ENCODE results near the gene DUSP28. TPM values are rescaled to one million over a fixed set of nuclear protein-coding genes. Genes with fewer than 3 reads are reported as not detected.
A peak's percentile ranks its signal among the peaks of the same experiment; 100 is the strongest.

The DUSP28 gene
- total RNA-seq, 2 experiments from 2014 or later = 7.9 to 9.3 TPM

DNA sequence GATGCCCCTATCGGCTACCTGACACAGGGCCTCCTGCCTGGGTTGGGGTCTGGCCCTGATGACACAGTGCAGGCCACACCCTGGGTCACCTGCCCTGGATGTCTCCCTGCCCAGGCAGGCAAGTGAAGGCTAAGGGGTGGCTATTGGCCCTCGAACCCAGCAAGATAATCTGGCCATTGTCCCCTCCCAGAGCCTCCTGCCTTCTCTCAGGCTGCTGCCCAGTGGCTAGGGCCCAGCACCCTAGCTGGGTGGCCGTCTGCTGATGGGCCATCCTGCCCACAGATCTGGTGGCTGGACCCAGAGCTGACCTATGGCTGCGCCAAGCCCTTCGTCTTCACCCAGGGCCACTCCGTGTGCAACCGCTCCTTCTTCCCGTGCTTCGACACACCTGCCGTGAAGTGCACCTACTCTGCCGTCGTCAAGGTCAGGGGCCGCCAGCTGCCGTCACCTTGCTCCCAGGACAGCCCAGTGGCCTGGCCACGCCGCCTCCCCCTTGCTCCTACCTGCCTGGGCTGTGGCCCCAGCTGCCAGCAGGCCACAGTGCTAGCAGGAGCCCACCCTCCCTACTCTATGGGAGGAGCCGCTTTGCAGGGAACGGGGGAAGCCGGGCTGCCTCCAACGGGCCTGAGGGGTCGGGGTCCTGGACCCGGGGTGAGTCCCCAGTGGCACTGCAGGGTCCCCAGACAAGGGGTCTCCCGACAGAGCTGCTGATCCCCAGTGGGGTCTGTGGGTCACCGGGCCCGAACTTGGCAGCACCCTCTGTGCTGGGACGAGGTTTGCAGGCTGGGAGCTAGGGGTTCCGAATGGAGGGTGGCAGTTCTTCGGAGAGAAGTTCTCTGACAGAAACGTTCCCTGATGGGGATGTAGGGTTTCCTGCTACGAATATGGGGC, 12.2 kb downstream of the DUSP28 start:
- CTCF ChIA-PET = no interaction called here
- H3K36me3 Mint-ChIP-seq (ENCODE audit: low read depth) = peaks cover 25% of the 10 kb centered on the region
- no peak for DNase-seq
- H3K4me1 Mint-ChIP-seq = peaks cover 32% of the 10 kb centered on the region
- no peak overlapping the region for H3K27ac Mint-ChIP-seq
- H3K9me3 Mint-ChIP-seq = no peaks in the 10 kb centered on the region
- no peak overlapping the region for H3K4me3 Mint-ChIP-seq
- POLR2A ChIA-PET = interaction anchor here (0.6 to 1.5 kb wide), 4 partner anchors 11 to 16 kb away, joined by 3 to 7 read pairs (median 3); partner anchors contain the start of gene CAPN10
- H3K27me3 Mint-ChIP-seq = no peaks in the 10 kb centered on the region

DNA sequence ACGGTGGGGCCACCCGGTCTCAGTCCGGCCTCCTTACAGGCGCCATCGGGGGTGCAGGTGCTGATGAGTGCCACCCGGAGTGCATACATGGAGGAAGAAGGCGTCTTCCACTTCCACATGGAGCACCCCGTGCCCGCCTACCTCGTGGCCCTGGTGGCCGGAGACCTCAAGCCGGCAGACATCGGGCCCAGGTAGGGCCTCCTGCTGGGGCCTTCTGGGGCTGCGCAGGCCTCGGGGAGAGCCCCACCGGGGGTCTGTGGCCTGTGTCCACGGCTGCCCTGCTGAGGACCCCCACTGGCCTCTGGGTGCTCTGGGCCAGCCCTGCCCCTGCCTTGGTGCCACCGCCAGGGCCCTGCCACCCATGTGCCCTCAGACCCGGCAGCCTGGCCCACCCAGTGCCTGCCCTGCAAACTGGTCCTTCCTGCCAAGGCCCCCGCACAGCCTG, 12.9 kb downstream of the DUSP28 start:
- H3K4me1 Mint-ChIP-seq = peaks cover 33% of the 10 kb centered on the region
- DNase-seq = no peak
- ChIA-PET POLR2A (interaction anchor here (0.6 to 0.7 kb wide), 2 partner anchors 14 to 15 kb away, joined by 3 read pairs; no protein-coding TSS in a partner anchor), CTCF (no interaction called here)
- no peak overlapping the region for H3K27ac Mint-ChIP-seq
- H3K4me3 Mint-ChIP-seq = no peak overlapping the region
- H3K9me3 Mint-ChIP-seq = no peaks in the 10 kb centered on the region
- no peaks in the 10 kb centered on the region for H3K27me3 Mint-ChIP-seq
- peaks cover 27% of the 10 kb centered on the region for H3K36me3 Mint-ChIP-seq (ENCODE audit: low read depth)

DNA sequence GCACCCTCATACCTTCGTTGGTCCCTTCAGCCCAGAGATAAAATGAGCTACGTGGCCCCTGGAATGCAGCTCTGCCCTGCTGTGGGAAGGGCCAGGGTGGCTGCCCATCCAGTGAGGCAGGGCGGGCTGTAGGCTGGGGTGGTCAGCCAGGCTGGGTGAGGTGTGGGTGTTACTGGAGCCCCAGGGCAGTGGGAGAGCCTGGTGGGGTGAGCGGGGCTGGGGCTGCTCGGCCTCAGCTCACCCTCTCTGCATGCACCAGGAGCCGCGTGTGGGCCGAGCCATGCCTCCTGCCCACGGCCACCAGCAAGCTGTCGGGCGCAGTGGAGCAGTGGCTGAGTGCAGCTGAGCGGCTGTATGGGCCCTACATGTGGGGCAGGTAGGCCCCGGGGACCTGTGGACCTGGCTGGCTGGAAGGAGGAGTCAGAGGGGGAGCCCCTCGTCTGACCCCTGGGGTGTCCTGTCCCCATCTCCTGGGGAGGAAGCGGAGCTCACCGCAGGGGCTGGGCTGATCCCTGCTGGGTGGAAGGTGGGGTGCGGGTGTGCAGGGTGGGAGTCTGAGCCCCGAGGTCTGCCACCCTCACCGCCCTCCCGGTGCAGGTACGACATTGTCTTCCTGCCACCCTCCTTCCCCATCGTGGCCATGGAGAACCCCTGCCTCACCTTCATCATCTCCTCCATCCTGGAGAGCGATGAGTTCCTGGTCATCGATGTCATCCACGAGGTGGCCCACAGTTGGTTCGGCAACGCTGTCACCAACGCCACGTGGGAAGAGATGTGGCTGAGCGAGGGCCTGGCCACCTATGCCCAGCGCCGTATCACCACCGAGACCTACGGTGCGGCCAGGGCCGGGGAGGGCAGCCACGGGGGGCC, 13.6 kb downstream of the DUSP28 start:
- no peak overlapping the region for H3K4me3 Mint-ChIP-seq
- POLR2A ChIA-PET = no interaction called here

DNA sequence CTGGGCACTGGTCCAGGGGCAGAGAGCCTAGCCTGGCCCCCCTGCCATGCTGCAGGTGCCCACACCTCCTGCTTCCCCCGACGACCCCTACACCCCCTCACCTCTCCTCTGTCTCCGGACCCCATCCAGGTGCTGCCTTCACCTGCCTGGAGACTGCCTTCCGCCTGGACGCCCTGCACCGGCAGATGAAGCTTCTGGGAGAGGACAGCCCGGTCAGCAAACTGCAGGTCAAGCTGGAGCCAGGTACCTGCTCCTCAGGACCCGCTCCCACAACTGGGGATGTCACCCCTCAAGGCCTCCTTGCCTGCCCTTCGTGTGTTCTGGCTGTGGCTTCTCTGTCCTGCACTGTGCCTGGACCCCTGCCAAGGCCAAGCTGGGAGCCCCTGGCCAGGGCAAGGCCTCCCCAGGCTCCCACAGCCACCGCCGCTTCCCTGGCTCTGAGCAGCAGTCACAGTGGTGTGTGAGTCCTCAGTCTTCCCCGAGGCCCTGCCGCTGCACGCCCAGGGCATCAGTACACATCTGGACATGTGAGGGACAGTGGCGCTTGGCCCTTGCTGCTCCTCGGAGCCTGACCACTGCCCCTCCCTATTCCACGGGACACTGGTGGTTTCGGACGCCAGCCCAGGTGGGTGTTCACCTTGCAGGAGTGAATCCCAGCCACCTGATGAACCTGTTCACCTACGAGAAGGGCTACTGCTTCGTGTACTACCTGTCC, 14.4 kb downstream of the DUSP28 start:
- Mint-ChIP-seq H3K27ac (no peak overlapping the region), H3K4me3 (no peak overlapping the region), H3K27me3 (no peaks in the 10 kb centered on the region), H3K36me3 (ENCODE audit: low read depth) (peaks cover 30% of the 10 kb centered on the region), H3K9me3 (no peaks in the 10 kb centered on the region), H3K4me1 (peaks cover 41% of the 10 kb centered on the region)
- ChIA-PET CTCF (no interaction called here), POLR2A (interaction anchor here (1.4 to 3.8 kb wide), 3 partner anchors 9 to 12 kb away, joined by 3 to 18 read pairs (median 4); partner anchors contain the start of gene CAPN10)
- DNase-seq = no peak

More for the DNA sequence above, 13.6 kb downstream of the DUSP28 start:
- no peak overlapping the region for H3K27ac Mint-ChIP-seq
- peaks cover 38% of the 10 kb centered on the region for H3K4me1 Mint-ChIP-seq
- CTCF ChIA-PET = no interaction called here
- no peak for DNase-seq
- no peaks in the 10 kb centered on the region for H3K27me3 Mint-ChIP-seq
- no peaks in the 10 kb centered on the region for H3K9me3 Mint-ChIP-seq
- peaks cover 29% of the 10 kb centered on the region for H3K36me3 Mint-ChIP-seq (ENCODE audit: low read depth)

DNA sequence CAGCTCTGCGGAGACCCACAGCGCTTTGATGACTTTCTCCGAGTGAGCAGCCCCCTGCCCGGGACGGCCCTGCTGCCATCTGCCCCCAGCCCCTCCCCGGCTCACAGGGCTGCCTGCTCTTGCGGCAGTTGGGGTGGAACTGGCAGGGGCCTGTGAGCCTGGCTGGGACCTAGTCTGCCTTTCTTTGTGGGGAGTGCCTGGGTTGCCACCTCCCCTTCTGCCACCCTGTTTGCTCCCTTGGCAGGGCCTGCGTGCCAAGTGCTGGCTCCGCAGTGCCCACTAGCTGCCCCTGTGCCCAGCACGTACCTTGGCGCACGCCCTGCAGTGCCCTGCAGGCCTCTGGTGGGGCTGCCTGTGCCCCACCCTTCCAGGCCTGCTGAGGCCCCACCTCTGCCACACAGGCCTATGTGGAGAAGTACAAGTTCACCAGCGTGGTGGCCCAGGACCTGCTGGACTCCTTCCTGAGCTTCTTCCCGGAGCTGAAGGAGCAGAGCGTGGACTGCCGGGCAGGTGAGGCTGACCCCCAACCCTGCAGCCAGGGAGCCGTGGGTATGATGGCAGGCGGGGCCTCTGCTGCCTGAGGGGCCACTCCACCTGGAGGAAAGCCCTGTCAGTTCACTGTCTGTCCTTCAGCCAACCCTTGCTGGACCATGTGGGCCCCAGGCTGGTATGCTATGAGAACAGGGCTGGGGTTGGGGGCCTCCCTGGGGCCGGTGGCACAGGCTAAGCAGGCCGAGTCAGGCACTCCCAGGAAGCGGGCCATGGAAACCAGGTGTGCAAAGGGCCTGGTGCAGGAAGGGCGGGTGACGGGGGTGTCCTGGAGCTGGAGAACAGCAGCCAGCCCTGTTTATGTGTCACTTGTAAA, 15.2 kb downstream of the DUSP28 start:
- H3K27me3 Mint-ChIP-seq = no peaks in the 10 kb centered on the region
- H3K27ac Mint-ChIP-seq = no peak overlapping the region
- POLR2A ChIA-PET = interaction anchor here (1.4 to 3.8 kb wide), 3 partner anchors 9 to 11 kb away, joined by 3 to 18 read pairs (median 4); partner anchors contain the start of gene CAPN10

DNA sequence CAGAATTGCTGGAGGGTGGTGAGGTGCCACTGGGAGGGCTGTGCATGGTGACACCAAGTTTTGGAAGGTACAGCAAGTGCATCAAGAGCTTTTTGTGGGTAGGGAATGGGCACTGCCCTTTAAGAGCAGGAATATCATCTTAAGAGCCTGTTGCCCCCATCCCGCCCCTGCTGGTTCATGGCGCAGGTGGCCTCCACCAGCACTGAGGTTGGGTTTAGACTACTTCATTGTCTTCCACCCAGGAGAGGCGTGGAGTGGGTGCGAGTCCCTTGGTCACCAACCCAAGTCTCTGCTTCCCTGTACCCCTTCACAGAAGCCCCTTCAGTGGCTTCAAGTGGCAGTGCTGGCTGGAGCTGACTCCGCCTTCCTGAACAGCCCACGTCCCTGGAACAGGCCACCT, 15.9 kb downstream of the DUSP28 start:
- no peak overlapping the region for H3K27ac Mint-ChIP-seq
- ChIA-PET CTCF (interaction anchor here (0.9 kb wide), 1 partner anchor 11 kb away, joined by 3 read pairs; the partner anchor contains the start of gene CAPN10), POLR2A (interaction anchor here (1.5 to 3.8 kb wide), 3 partner anchors 10 to 15 kb away, joined by 4 to 18 read pairs (median 4); partner anchors contain the start of gene CAPN10)

More for the DNA sequence above, 15.2 kb downstream of the DUSP28 start:
- no peak for DNase-seq
- Mint-ChIP-seq H3K9me3 (no peaks in the 10 kb centered on the region), H3K4me1 (peaks cover 41% of the 10 kb centered on the region), H3K4me3 (no peak overlapping the region), H3K36me3 (ENCODE audit: low read depth) (peaks cover 32% of the 10 kb centered on the region)
- CTCF ChIA-PET = interaction anchor here (0.9 kb wide), 1 partner anchor 12 kb away, joined by 3 read pairs; the partner anchor contains the start of gene CAPN10

GRCh38 chr2:240576436-240577205, 16.5 kb downstream of the DUSP28 start:
- Mint-ChIP-seq H3K36me3 (ENCODE audit: low read depth) (peaks cover 34% of the 10 kb centered on the region), H3K4me1 (peaks cover 37% of the 10 kb centered on the region), H3K4me3 (no peak overlapping the region), H3K9me3 (no peaks in the 10 kb centered on the region), H3K27ac (no peak overlapping the region), H3K27me3 (no peaks in the 10 kb centered on the region)
- ChIA-PET POLR2A (interaction anchor here (1.5 to 3.8 kb wide), 3 partner anchors 8 to 16 kb away, joined by 4 to 18 read pairs (median 8); partner anchors contain the start of genes CAPN10 and RNPEPL1), CTCF (no interaction called here)
- DNase-seq = no peak

More for the DNA sequence above, 15.9 kb downstream of the DUSP28 start:
- Mint-ChIP-seq H3K4me1 (peaks cover 41% of the 10 kb centered on the region), H3K4me3 (no peak overlapping the region), H3K36me3 (ENCODE audit: low read depth) (peaks cover 38% of the 10 kb centered on the region), H3K27me3 (no peaks in the 10 kb centered on the region), H3K9me3 (no peaks in the 10 kb centered on the region)
- no peak for DNase-seq

GRCh38 chr2:240577281-240578109, 17.3 kb downstream of the DUSP28 start:
- Mint-ChIP-seq H3K4me1 (peaks cover 37% of the 10 kb centered on the region), H3K4me3 (no peak overlapping the region), H3K9me3 (no peaks in the 10 kb centered on the region), H3K27me3 (no peaks in the 10 kb centered on the region), H3K27ac (no peak overlapping the region), H3K36me3 (ENCODE audit: low read depth) (peaks cover 42% of the 10 kb centered on the region)
- DNase-seq = no peak
- ChIA-PET CTCF (no interaction called here), POLR2A (interaction anchor here (1.0 to 3.8 kb wide), 5 partner anchors 8 to 17 kb away, joined by 3 to 18 read pairs (median 8); partner anchors contain the start of genes CAPN10 and RNPEPL1)

GRCh38 chr2:240578110-240578450, 17.9 kb downstream of the DUSP28 start:
- POLR2A ChIA-PET = interaction anchor here (1.0 to 3.8 kb wide), 4 partner anchors 8 to 17 kb away, joined by 3 to 18 read pairs (median 9); partner anchors contain the start of genes CAPN10 and RNPEPL1
- no peak overlapping the region for H3K4me3 Mint-ChIP-seq
- H3K27ac Mint-ChIP-seq = no peak overlapping the region

GRCh38 chr2:240578488-240578887, 18.3 kb downstream of the DUSP28 start:
- H3K4me1 Mint-ChIP-seq = peaks cover 40% of the 10 kb centered on the region

More at GRCh38 chr2:240578110-240578450, 17.9 kb downstream of the DUSP28 start:
- Mint-ChIP-seq H3K9me3 (no peaks in the 10 kb centered on the region), H3K4me1 (peaks cover 37% of the 10 kb centered on the region), H3K27me3 (no peaks in the 10 kb centered on the region), H3K36me3 (ENCODE audit: low read depth) (peaks cover 43% of the 10 kb centered on the region)
- no peak for DNase-seq
- CTCF ChIA-PET = interaction anchor here (1.0 kb wide), 1 partner anchor 9 kb away, joined by 3 read pairs; no protein-coding TSS in a partner anchor

More at GRCh38 chr2:240578488-240578887, 18.3 kb downstream of the DUSP28 start:
- Mint-ChIP-seq H3K27me3 (no peaks in the 10 kb centered on the region), H3K27ac (peak overlapping the region; percentile 79), H3K36me3 (ENCODE audit: low read depth) (peaks cover 43% of the 10 kb centered on the region), H3K4me3 (no peak overlapping the region), H3K9me3 (no peaks in the 10 kb centered on the region)
- no peak for DNase-seq
- CTCF ChIA-PET = interaction anchor here (1.0 to 2.6 kb wide), 2 partner anchors 9 to 13 kb away, joined by 3 to 57 read pairs; no protein-coding TSS in a partner anchor
- POLR2A ChIA-PET = interaction anchor here (1.0 to 3.8 kb wide), 4 partner anchors 8 to 18 kb away, joined by 3 to 18 read pairs (median 9); partner anchors contain the start of genes CAPN10 and RNPEPL1

All from activated CD4-positive, alpha-beta memory T cell treated with anti-CD3 and anti-CD28 coated beads, Interleukin-2, amount 10 ng/mL, durations not matched to agents 7 days and 5 days (primary cell).